HEK293 (cell line): ENCODE data around the gene TTYH1.
A peak's percentile ranks its signal among the peaks of the same experiment; 100 is the strongest.
"Not testable (repeated sequence)": the region's sequence is repeated elsewhere in the genome, so short reads cannot be mapped to it uniquely, and the experiment has no call there.

Experiments
- CTCF ChIA-PET: fragments of 350-600 bp; formaldehyde crosslinking; extraction: SDS; loops from one replicate; lab custom pipeline; 2021; ENCODE audit warnings: antibody characterized with exemption; lab: Yijun Ruan, JAX
- POLR2A ChIA-PET: fragments of 300-600 bp; formaldehyde crosslinking; extraction: SDS; loops from one replicate; lab custom pipeline; 2020; ENCODE audit warnings: antibody characterized with exemption, inconsistent platforms; lab: Yijun Ruan, JAX
- H3K27ac ChIP-seq: fragments of 200-500 bp; sonication (Bioruptor generic); 2 replicates; pipeline ENCODE4 v1.5.1; 2014; ENCODE audit warnings: low read depth, low read length, control low read depth, inconsistent platforms; ENCODE audit errors: extremely low read depth
- H3K36me3 ChIP-seq, 2 experiments: fragments of 200-500 bp in 1 of 2; sonication (Bioruptor generic) in 1 of 2; 1 replicate in 1 of 2; 2 replicates in 1 of 2; pipeline ENCODE4 v1.5.1; 2014 to 2017; ENCODE audit warnings: inconsistent platforms in 2 of 2, low read length in 2 of 2; ENCODE audit not compliant: control insufficient read depth in 2 of 2, insufficient read depth in 1 of 2
- H3K4me1 ChIP-seq: fragments of 200-500 bp; sonication (Bioruptor generic); 2 replicates; pipeline ENCODE4 v1.5.1; 2014; ENCODE audit warnings: mild to moderate bottlenecking, low read length, inconsistent platforms; ENCODE audit not compliant: control insufficient read depth, insufficient read depth
- H3K4me3 ChIP-seq: 2 replicates; pipeline ENCODE4 v1.5.1; 2011; ENCODE audit warnings: low read depth, mild to moderate bottlenecking, control low read depth, low read length, moderate library complexity
- H3K9me3 ChIP-seq: fragments of 200-500 bp; sonication (Bioruptor generic); 2 replicates; pipeline ENCODE4 v1.5.1; 2014; ENCODE audit warnings: low read depth, low read length, inconsistent platforms; ENCODE audit not compliant: control insufficient read depth, insufficient read depth
- ATF2 ChIP-seq: fragments of 450-650 bp; formaldehyde crosslinking; IDR thresholded peaks from 2 replicates; pipeline ENCODE4 v1.5.1; 2016; ENCODE audit warnings: missing biosample characterization, missing genetic modification characterization, low read depth
- CTCF ChIP-seq: fragments of 450-650 bp; formaldehyde crosslinking; IDR thresholded peaks from 2 replicates; pipeline ENCODE4 v1.5.1; 2016; ENCODE audit warnings: missing biosample characterization, missing genetic modification characterization
- GLIS2 ChIP-seq: fragments of 450-650 bp; formaldehyde crosslinking; IDR thresholded peaks from 2 replicates; pipeline ENCODE4 v1.5.1; 2016; ENCODE audit warnings: missing biosample characterization, missing genetic modification characterization
- IKZF3 ChIP-seq: fragments of 450-650 bp; IDR thresholded peaks from 2 replicates; pipeline ENCODE4 v1.5.0; 2018; ENCODE audit warnings: missing biosample characterization, mild to moderate bottlenecking, missing genetic modification characterization, moderate library complexity
- KLF8 ChIP-seq: fragments of 450-650 bp; formaldehyde crosslinking; IDR thresholded peaks from 2 replicates; pipeline ENCODE4 v1.5.1; 2016; ENCODE audit warnings: missing biosample characterization, missing genetic modification characterization
- OVOL3 ChIP-seq: fragments of 450-650 bp; formaldehyde crosslinking; IDR thresholded peaks from 2 replicates; pipeline ENCODE4 v1.5.1; 2016; ENCODE audit warnings: missing biosample characterization, missing genetic modification characterization
- PRDM10 ChIP-seq: fragments of 450-650 bp; formaldehyde crosslinking; IDR thresholded peaks from 2 replicates; pipeline ENCODE4 v1.5.1; 2016; ENCODE audit warnings: missing biosample characterization, missing genetic modification characterization
- ZFHX2 ChIP-seq: fragments of 450-650 bp; formaldehyde crosslinking; conservative IDR thresholded peaks from 2 replicates; pipeline ENCODE4 v1.5.1; 2016; ENCODE audit warnings: missing biosample characterization, missing genetic modification characterization
- ZFP37 ChIP-seq: fragments of 450-650 bp; formaldehyde crosslinking; IDR thresholded peaks from 2 replicates; pipeline ENCODE4 v1.5.1; 2016; ENCODE audit warnings: missing biosample characterization, missing genetic modification characterization
- ZNF132 ChIP-seq: fragments of 450-650 bp; formaldehyde crosslinking; IDR thresholded peaks from 2 replicates; pipeline ENCODE4 v1.5.1; 2017; ENCODE audit warnings: missing biosample characterization, missing genetic modification characterization, borderline replicate concordance
- ZNF157 ChIP-seq: fragments of 450-650 bp; formaldehyde crosslinking; IDR thresholded peaks from 2 replicates; pipeline ENCODE4 v1.5.1; 2016; ENCODE audit warnings: missing biosample characterization, missing genetic modification characterization
- ZNF16 ChIP-seq: fragments of 450-650 bp; formaldehyde crosslinking; IDR thresholded peaks from 2 replicates; pipeline ENCODE4 v1.5.1; 2016; ENCODE audit warnings: low read depth, missing biosample characterization, missing genetic modification characterization
- ZNF223 ChIP-seq: fragments of 450-650 bp; formaldehyde crosslinking; IDR thresholded peaks from 2 replicates; pipeline ENCODE4 v1.5.1; 2016; ENCODE audit warnings: missing biosample characterization, missing genetic modification characterization
- ZNF362 ChIP-seq: fragments of 450-650 bp; formaldehyde crosslinking; IDR thresholded peaks from 2 replicates; pipeline ENCODE4 v1.5.1; 2016; ENCODE audit warnings: missing biosample characterization, missing genetic modification characterization
- ZNF398 ChIP-seq: fragments of 450-650 bp; formaldehyde crosslinking; IDR thresholded peaks from 2 replicates; pipeline ENCODE4 v1.5.1; 2017; ENCODE audit warnings: missing biosample characterization, missing genetic modification characterization
- ZNF416 ChIP-seq: fragments of 450-650 bp; formaldehyde crosslinking; IDR thresholded peaks from 2 replicates; pipeline ENCODE4 v1.5.1; 2016; ENCODE audit warnings: missing biosample characterization, missing genetic modification characterization
- ZNF544 ChIP-seq: fragments of 450-650 bp; formaldehyde crosslinking; IDR thresholded peaks from 2 replicates; pipeline ENCODE4 v1.5.0; 2017; ENCODE audit warnings: missing biosample characterization, missing genetic modification characterization
- ZNF624 ChIP-seq: fragments of 450-650 bp; formaldehyde crosslinking; IDR thresholded peaks from 2 replicates; pipeline ENCODE4 v1.5.1; 2017; ENCODE audit warnings: missing biosample characterization, missing genetic modification characterization

TTYH1 gene

GRCh38 chr19:54444737-54445136, 29.5 kb downstream of the TTYH1 start:
- TF ChIP-seq ZNF362 (tag by site-specific recombination) (peak; percentile 86), KLF8 (tag by site-specific recombination) (no peak), ZFHX2 (tag by site-specific recombination) (0 out of 2 replicates have a peak, but pooled peaks have one; percentile 9), ZNF624 (tag by site-specific recombination) (no peak)
- H3K9me3 ChIP-seq: no peaks in the 10 kb centered on the region
- peaks cover 27% of the 10 kb centered on the region in 2 experiments; a peak in 2 of 3 replicates for H3K36me3 ChIP-seq
- ChIA-PET CTCF (interaction anchor here (1.6 kb wide), 1 partner anchor 16 kb away, joined by 3 read pairs; no protein-coding TSS in a partner anchor), POLR2A (interaction anchor here (0.7 kb wide), 1 partner anchor 21 kb away, joined by 4 read pairs; no protein-coding TSS in a partner anchor)
- H3K4me1 ChIP-seq: peaks cover 10% of the 10 kb centered on the region
- no peak overlapping the region for H3K4me3 ChIP-seq
- no peak overlapping the region for H3K27ac ChIP-seq

- CTCF ChIA-PET, H3K4me3 ChIP-seq, H3K27ac ChIP-seq, H3K9me3 ChIP-seq: not testable (repeated sequence)
- Histone ChIP-seq H3K4me1 (peaks cover 21% of the 10 kb centered on the region), H3K36me3 (peaks cover 34 to 36% of the 10 kb centered on the region in 2 experiments)
- POLR2A ChIA-PET: interaction anchor here (1.1 kb wide), 1 partner anchor 17 kb away, joined by 3 read pairs; the partner anchor contains the start of gene LENG9
- peak; percentile 35; the same call in 1 of the 2 replicates for TF ChIP-seq PRDM10 (tag by site-specific recombination)
Observed at GRCh38 chr19:54446349-54446748, 31.1 kb downstream of the TTYH1 start.

- no peaks in the 10 kb centered on the region for H3K9me3 ChIP-seq
- TF ChIP-seq ATF2 (tag by site-specific recombination): no peak
- TF ChIP-seq ZNF398 (tag by site-specific recombination): peak; percentile 28; the same call in 1 of the 2 replicates
- TF ChIP-seq GLIS2 (tag by site-specific recombination): peak; percentile 30; the same call in 1 of the 2 replicates
- no peak for TF ChIP-seq ZNF223 (tag by site-specific recombination)
- no peak for TF ChIP-seq ZNF157
- no peak for TF ChIP-seq ZNF544
- TF ChIP-seq ZNF132 (tag by site-specific recombination): no peak
- 0 out of 2 replicates have a peak, but pooled peaks have one; percentile 10 for TF ChIP-seq ZFP37 (tag by site-specific recombination)
- TF ChIP-seq IKZF3 (tag by site-specific recombination): no peak
- no peak for TF ChIP-seq ZNF16 (tag by site-specific recombination)
- no peak for TF ChIP-seq OVOL3
- TF ChIP-seq ZNF416: no peak
- peak; percentile 80 for TF ChIP-seq CTCF (tag by site-specific recombination)
Observed at GRCh38 chr19:54448040-54448773, 32.9 kb downstream of the TTYH1 start.

More at GRCh38 chr19:54448040-54448773, 32.9 kb downstream of the TTYH1 start:
- Histone ChIP-seq H3K4me3 (peak overlapping the region; percentile 96), H3K36me3 (peaks cover 45 to 48% of the 10 kb centered on the region in 2 experiments), H3K27ac (peak overlapping the region; percentile 90), H3K4me1 (peaks cover 29% of the 10 kb centered on the region)
- ChIA-PET CTCF (interaction anchor here (0.6 to 4.8 kb wide), 11 partner anchors 10 to 641 kb away, joined by 3 to 43 read pairs (median 4); partner anchors contain the start of gene CDC42EP5), POLR2A (interaction anchor here (0.7 to 3.4 kb wide), 23 partner anchors 9 to 1028 kb away, joined by 3 to 64 read pairs (median 6); partner anchors contain the start of genes CDC42EP5, CNOT3, LENG9 and MBOAT7)
